Measurements from ENCODE around the gene MAP1LC3B.
"Not testable (repeated sequence)": the region's sequence is repeated elsewhere in the genome, so short reads cannot be mapped to it uniquely, and the experiment has no call there.

The MAP1LC3B gene

DNA sequence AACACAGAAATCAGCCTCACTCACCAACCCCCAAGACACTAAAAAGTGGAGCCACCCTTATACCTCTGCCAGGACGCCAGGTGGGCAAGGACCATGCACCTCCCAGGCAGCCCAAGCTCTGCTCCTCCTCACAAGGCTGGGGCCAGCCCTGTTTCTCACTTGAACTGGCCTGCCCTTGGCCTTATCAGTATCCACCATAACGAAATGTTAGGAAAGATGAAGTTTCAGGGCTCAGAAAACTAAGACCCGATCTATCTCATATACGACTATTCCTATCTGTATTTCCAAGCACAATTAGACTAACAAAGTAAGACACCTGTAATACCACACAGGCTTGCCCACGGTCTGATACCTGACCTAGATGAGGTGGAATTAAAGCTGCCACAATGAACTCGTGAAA is 15.5 kb upstream of the MAP1LC3B start:
- DNase-seq = peak in 2 of 10 donors; percentile 20 to 43
- intact Hi-C loops (cut with DNase I) = no loop called here

DNA sequence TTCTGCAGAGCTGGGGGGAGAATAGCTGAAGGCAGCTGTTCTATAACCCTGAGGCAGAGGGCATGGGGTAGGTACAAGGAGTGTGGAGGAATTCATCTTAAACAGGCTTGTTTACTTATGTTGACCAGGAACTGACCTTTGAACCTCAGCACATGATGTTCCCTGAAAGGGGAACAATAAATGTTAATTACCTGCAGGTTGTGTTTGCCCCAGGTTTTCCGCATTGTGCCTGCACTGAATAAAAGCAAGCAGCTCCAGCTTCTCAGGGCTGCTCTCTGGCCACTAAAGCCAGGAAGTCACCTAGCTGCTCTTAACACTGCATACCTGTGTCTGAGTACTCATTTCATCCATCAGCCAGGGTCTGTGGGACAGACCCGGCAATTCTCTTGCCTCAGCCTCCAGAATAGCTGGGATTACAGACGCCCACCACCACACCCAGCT is 12.8 kb upstream of the MAP1LC3B start:
- DNase-seq; intact Hi-C loops (cut with DNase I): not testable (repeated sequence)

DNA sequence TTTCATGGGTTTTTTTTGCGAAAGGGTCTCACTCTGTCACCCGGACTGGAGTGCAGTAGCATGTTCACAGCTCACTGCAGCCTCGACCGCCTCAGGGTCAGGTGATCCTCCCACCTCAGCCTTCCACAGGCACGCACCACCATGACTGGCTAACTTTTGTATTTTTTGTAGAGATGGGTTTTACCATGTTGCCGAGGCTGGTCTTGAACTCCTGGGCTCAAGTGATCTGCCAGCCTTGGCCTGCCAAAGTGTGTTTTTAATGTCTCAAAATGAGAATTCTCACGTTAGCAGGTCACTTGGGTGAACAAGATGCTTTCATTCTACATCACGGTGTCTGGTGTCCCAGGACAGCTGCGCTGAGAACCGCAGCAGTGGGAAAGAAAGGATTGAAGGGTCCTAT is 11.7 kb upstream of the MAP1LC3B start:
- intact Hi-C loops (cut with DNase I) = loop anchor here (5.0 to 10.0 kb wide), 2 partner anchors 58 to 826 kb away; partner anchors contain the start of gene MTHFSD
- peak in 1 of 10 donors; percentile 80 for DNase-seq

DNA sequence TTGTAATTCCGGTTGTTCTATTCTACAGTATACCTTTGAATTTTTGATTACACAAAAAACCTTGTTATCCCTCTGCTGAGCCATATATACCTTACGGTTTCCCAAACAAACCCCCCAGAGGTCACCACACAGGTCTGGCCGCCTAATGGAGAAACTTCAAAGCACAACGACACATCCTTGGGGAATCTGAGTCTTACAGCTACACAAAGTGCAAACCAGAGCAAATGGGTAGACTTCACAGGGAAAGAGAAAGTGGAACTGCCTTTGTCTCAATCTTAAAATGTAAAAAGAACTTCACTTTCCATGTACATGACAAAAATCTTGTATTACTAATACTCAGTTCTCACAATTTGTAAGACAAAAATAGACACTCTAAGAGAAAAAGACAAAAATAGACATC is 11.3 kb upstream of the MAP1LC3B start:
- no peak for DNase-seq
- intact Hi-C loops (cut with DNase I) = loop anchor here (5.0 to 10.0 kb wide), 2 partner anchors 59 to 826 kb away; partner anchors contain the start of gene MTHFSD

DNA sequence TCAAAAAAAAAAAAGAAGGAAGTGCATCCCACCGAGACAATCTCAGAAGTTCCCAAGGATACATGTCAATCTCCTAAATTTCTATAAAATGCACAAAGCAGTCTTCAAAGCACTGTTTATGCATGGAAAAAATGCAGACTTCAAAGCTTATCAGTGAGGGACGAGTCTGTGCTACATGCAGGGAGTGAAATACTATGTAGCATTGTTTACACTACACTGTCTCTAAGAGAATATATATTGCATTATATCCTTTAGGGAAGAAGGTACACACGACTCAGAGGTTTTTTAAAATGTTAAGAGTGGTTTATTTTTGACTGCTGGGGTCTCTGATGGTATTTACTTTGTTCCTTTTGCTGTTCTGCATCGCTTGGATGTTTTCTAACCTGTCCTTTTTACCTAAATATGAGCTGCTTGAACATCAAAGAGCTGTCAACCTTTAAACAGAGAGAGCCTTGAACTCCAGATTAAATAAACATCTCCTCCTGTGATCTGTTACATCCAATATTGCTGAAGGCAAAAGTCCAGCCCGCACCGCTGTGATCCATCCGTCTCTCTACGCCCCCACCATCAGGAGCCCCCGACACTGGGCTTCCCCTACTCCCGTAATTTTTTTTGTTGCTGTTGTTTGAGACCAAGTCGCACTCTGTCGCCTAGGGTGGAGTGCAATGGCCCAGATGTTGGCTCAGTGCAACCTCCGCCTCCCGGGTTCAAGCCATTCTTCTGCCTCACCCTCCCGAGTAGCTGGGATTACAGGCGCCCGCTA is 9.9 kb upstream of the MAP1LC3B start:
- peak in 1 of 10 donors; percentile 80 for DNase-seq
- intact Hi-C loops (cut with DNase I) = loop anchor here (5.0 to 10.0 kb wide), 2 partner anchors 60 to 827 kb away; partner anchors contain the start of gene MTHFSD

DNA sequence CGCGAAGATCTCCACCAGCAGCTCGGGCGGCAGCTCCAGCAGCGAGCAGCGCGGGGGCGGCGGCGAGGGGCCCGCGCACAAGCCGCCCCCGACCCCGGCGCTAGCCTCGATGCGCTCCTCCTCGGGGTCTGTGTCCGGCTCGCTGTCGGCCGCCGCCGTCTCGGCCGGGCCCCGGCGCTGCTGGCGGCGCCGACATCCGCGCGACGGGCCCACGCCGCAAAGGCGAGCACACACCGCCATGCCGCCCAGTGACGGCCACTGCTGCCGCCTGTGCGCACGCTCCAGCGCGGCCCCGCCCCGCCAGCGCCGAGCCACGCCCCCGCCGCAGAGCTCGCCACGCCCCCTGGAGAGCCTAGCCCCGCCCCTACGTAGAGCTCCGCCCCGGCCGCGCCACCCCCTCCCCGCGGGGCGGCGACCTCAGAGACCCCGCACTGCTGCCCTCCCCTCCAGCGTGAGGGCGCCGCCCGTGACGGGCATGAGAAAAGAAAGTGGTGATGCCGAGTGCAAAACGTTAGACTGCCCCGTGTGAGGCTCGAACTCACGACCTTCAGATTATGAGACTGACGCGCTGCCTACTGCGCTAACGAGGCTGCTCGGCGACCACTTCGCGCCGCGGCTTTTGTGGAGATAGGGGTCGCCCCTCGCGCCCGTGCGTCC is 8.5 kb upstream of the MAP1LC3B start, which contains the start of gene FBXO31:
TSS of gene FBXO31 (minus strand) at position 272 of the 657 bp plus-strand sequence. CDS start at position 240, 32 bp downstream.
- peak; percentile 81 to 99 (median 90) for DNase-seq
- intact Hi-C loops (cut with DNase I) = loop anchor here (5.0 to 10.0 kb wide), 2 partner anchors 61 to 829 kb away; partner anchors contain the start of gene MTHFSD

DNA sequence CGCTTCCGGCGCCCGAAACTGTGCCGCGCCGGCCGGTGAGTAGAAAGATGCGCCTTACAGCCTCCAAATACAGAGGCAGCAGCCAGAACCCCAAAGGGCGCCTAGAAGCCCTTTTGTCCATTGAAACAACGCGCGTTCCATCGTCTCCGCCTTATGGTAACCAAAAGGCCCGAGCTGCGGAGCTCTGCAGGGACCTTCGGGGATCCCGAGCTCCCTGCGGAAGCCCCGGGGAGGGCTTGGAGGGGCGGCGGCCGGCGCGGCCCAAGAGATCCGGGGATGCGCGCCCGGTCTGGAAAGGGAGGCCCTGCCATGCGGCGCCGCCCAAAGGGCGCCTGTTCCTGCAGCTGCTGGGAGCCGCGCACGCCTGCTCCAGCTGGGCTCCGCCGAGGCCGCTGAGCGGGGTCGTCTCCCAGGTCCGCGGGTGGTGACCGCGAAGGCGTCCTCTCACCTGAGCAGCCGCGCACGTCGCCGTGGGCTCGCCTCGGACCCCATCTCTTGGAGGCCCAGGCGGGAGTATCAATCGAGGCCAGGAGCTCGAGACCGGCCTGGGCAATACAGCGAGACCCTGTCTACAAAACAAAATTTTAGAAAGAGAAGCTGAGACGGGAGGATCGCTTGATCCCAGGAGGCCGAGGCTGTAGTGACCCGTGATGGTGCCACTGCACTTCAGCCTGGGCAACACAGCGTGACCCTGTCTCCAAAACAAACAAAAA is 7.8 kb upstream of the MAP1LC3B start:
- intact Hi-C loops (cut with DNase I) = loop anchor here (5.0 to 10.0 kb wide), 2 partner anchors 62 to 830 kb away; partner anchors contain the start of gene MTHFSD
- peak in 6 of 10 donors; percentile 37 to 94 (median 76) for DNase-seq

DNA sequence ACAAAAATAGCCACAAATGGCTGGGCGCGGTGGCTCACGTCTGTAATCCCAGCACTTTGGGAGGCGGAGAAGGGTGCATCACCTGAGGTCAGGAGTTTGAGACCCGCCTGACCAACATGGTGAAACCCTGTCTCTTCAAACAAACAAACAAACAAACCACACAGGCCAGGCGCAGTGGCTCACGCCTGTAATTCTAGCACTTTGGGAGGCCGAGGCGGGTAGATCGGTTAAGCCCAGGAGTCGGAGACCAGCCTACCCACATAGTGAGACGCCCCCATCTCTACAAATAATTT is 7.3 kb upstream of the MAP1LC3B start:
- intact Hi-C loops (cut with DNase I) = loop anchor here (5.0 to 10.0 kb wide), 2 partner anchors 63 to 830 kb away; partner anchors contain the start of gene MTHFSD

DNA sequence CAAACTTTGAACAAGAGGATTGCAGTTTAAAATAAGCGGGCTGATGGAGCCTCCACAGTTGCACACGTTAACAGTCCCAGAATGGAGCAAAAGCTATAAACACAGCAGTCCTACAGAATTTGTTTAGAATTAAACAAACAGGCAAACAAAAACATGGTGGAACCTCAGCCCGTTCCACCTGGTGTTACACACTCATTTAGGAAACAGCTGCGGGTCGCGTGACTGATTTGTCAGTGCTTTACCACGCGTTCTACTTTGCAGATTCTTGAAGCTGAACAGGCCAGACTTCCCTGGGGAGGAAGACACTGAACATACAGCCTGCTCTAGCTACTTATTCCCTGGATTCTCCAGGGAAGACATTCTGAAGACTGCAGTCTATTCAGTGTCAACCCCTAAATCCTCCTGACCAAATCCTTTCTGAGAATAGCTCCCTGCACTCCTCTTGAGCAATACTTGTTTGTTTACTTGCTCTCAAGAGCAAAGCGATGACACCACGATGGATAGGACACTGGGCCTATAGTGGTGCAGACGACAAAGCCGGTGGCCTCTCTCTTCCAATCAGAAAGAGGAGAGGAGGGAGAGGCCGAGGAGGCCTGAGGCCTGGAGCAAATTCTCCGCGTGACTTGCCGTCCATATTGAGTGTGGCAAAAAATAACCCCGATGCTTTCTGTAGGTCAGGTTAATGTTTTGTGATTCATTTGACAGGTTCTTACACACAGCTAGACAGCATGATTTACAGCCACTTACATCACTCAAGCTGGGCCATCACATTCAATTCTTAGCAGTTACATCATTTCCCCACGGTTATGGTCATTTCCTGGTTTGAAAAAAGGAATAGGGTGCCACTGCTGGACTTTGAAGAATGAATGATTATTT is 4.0 kb upstream of the MAP1LC3B start:
- intact Hi-C loops (cut with DNase I) = loop anchor here (10.0 kb wide), 1 partner anchor 833 kb away; the partner anchor contains the start of gene MTHFSD
- DNase-seq = peak; percentile 83 to 99 (median 92)

More for the DNA sequence above, 7.3 kb upstream of the MAP1LC3B start:
- peak in 1 of 10 donors; percentile 44 for DNase-seq

DNA sequence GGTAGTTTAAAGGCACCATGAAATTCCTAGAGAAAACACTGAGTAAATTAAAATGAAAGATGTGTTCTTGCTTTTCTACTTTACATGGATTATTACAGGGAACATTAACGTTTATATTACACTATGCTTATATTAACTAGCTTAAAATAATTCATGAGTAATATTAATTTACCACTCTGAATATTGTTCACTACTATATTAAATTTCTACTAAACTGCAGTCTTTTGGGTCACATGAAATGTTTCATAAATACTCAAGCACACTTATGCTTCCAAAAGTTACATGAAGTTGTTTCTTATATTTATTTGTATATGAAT is 3.4 kb upstream of the MAP1LC3B start:
- intact Hi-C loops (cut with DNase I) = loop anchor here (10.0 kb wide), 1 partner anchor 834 kb away; the partner anchor contains the start of gene MTHFSD
- no peak for DNase-seq

DNA sequence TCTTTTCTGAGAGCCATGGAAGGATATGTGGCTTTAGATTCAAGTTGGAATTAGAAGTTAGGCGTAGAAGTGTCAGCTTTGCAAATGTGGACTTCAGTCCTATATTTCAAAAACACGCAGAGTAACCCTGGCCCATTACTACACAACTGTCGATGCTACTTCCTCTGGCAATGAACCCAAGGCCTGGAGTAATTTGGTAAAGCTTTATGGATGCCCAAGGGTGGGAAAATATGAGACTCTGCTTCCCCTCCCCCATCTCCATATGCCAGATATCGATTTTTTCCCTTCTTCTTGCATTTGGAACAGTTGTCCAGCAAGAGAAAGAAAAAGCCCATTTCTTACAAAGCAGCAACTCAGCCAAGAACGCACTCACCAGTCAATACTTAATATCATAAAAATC is 2.9 kb upstream of the MAP1LC3B start:
- peak in 1 of 10 donors; percentile 22 for DNase-seq
- intact Hi-C loops (cut with DNase I) = loop anchor here (10.0 kb wide), 1 partner anchor 834 kb away; the partner anchor contains the start of gene MTHFSD

DNA sequence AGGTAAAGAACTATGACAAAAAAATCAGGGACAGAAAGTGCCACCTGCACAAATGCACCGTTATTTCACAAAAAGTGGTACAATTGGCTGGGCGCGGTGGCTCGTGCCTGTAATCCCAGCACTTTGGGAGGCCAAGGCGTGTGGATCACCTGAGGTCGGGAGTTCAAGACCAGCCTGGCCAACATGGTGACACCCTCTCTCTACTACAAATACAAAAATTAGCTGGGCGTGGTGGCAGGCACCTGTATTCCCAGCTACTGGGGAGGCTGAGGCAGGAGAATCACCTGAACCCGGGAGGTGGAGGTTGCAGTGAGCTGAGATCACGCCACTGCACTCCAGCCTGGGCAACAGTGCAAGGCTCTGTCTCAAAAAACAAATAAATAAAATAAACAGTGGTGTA is 2.2 kb upstream of the MAP1LC3B start:
- intact Hi-C loops (cut with DNase I) = loop anchor here (5.0 to 10.0 kb wide), 3 partner anchors 102 to 835 kb away; partner anchors contain the start of genes KLHDC4, MTHFSD and ZCCHC14
- DNase-seq = peak in 1 of 10 donors; percentile 26

DNA sequence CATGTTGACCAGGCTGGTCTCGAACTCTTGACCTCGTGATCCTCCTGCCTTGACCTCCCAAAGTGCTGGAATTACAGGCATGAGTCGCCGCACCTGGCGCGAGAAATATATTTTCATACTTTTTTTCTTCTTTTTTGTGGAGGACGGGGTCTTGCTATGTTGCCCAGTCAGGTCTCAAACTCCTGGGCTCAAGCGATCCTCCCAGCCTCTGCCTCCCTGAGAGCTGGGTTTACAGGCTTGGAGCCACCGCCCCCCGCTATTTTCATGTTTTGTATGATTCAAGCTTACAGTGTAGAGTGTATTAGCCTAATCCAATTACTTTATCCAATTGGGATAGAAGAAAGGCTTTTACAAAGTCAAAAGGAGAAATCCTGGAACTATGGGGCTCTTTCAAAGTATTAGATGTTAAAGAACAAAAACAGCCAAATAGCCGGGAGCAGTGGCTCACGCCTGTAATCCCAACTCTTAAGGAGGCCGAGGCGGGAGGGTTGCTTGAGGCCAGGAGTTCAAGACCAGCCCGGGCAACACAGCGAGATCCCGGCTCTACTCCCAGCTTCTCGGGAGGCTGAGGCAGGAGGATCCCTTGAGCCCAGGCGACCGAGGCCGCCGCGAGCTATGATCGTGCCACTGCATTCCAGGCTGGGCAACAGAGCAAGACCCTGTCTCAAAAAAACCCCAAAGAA is 1.4 kb upstream of the MAP1LC3B start:
- intact Hi-C loops (cut with DNase I) = loop anchor here (5.0 kb wide), 2 partner anchors 102 to 377 kb away; partner anchors contain the start of genes KLHDC4 and ZCCHC14
- DNase-seq = peak in 2 of 10 donors; percentile 48 to 62

DNA sequence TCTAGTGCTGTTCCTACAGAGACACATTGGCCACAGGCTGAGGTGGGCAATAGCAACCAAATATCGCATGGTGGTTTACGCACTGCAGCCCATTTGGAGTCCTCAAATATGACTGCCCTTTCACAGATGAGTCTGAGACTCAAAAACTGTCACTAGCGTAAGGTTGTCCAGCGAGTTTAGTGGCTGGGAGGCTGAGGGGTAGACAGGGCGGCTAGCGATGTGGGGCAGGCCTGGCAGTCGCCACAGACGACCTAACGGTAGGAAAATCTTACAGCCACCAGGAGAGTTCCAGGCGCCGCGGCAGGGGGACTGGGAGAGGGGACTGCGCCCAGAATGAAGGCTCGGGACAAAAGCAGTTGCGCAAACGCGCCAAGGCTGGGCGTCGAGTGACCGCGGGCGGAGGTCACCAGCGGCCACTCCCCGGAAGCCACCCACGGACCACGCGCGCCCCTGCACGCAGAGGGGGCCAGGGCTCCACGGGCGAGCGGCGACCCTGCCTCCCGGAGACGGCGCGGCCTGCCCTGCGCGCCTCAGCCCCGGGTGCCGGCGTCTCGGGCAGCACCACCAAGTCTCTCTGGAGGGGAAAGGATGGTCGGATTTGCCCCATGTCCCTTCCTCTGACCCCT is 699 bp upstream of the MAP1LC3B start:
- DNase-seq = peak in 4 of 10 donors; percentile 45 to 91 (median 81)
- intact Hi-C loops (cut with DNase I) = loop anchor here (5.0 kb wide), 2 partner anchors 101 to 376 kb away; partner anchors contain the start of genes KLHDC4 and ZCCHC14

DNA sequence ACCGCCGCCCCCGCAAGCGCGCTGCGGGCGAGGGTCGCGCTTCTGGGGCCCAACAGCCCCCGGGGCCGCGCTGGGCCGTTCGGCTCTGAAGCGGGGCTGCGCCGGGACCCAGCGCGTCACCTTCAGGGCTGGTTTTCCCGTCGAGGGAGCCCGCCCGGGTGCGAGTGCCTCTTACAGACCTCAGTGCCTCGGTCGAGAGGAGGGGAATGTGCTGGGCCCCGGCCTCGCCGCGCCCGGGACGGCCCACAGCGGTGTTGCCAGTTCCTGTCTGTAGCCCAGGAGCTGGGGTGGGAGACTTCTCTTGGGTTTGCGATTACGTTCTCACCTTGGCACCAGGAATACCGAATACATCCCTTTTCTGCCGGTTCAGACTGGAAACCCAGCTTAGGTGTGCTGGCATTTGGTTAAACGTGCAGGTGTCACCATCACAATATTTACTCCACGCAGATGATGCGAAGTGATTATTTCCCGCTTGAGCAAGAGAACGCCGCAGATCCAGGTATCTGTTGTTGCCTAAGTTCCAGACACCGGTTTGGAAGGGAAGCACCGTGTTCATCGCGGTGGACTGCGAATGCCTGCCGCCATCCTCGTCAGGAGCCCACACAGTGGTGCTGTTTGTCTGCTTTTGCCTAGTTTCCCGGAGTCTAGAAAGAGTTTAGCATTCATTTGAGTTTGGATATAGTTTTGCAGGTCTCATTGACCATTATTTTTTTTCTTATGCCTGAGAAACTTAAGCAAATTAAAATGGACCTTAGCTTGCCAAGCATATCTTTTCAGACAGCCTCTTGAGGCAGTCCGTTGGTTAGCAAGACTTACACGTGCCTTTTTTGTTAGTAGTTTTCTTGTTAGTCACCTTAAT is 914 bp downstream of the MAP1LC3B start:
- intact Hi-C loops (cut with DNase I) = loop anchor here (2.0 to 5.0 kb wide), 3 partner anchors 76 to 374 kb away; partner anchors contain the start of genes C16orf95, KLHDC4 and ZCCHC14
- DNase-seq = peak in 6 of 10 donors; percentile 44 to 91 (median 74)

DNA sequence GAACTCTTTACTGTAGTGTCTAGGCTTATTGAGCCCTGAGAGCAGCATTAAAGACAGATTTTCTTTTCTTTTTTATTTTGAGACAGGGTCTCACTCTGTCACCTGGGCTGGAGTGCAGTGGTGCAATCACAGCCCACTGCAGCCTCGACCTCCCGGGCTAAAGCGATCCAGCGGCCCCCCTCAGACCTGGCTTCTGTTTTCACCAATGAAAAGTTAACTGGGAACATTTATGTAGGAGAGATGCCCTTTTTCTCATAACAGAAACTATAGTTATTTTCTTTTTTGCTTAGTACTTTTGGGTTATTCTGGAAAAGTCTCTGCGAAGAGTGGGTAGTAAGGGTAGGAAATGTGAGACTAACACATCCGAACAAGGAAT is 1.5 kb downstream of the MAP1LC3B start:
- intact Hi-C loops (cut with DNase I) = loop anchor here (2.0 to 5.0 kb wide), 3 partner anchors 77 to 374 kb away; partner anchors contain the start of genes C16orf95, KLHDC4 and ZCCHC14
- peak in 2 of 10 donors; percentile 40 to 45 for DNase-seq
